ENCODE data around the gene ABHD17A.
"Not testable (repeated sequence)": the region's sequence is repeated elsewhere in the genome, so short reads cannot be mapped to it uniquely, and the experiment has no call there.

ABHD17A gene

GRCh38 chr19:1884719-1885334, 469 bp downstream of the ABHD17A start:
- DNase-seq (ENCODE audit: low read depth, low spot score) = no peak
- Histone ChIP-seq H3K4me1 (ENCODE audit: insufficient read depth, insufficient read length) (peaks cover 21% of the 10 kb centered on the region), H3K9me3 (ENCODE audit: insufficient read depth, low read length) (no peaks in the 10 kb centered on the region), H3K36me3 (ENCODE audit: insufficient read depth, insufficient read length, low read length) (peaks cover 23% of the 10 kb centered on the region), H3K27me3 (ENCODE audit: insufficient read depth, insufficient read length) (no peaks in the 10 kb centered on the region), H3K4me3 (ENCODE audit: insufficient read length, low read depth) (peak overlapping the region; percentile 97), H3K9ac (ENCODE audit: insufficient read length, low read depth) (peak overlapping the region; percentile 99)
- TF ChIP-seq YY1 (IDR thresholded peaks at IDR 0.05; ENCODE audit: insufficient read depth, insufficient read length) (no peak), ZNF274 (IDR thresholded peaks at IDR 0.05; ENCODE audit: low read depth, low read length) (no peak), SUZ12 (IDR thresholded peaks at IDR 0.05; ENCODE audit: extremely low read depth, insufficient read depth, insufficient read length) (no peak)

DNA sequence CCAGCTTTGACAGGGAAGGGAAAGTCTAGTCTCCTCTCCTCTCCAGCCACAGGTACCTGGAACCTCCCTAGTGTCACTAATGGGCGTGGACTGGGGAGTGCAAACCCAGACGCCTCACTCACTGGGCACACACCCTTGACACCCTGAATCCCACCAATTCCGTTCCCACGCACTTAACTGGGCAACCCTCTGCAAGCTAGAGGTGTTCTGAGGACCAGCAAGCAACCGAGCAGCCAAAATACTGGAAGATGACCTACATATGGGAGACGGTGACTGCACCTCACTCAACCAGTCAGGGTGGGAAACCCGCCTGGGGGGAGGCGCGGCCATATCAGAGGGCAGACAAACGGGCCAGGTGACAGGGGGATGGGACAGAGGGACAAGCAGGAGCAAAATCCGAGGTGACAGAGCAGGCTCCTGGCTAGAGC, 991 bp downstream of the ABHD17A start:
- H3K9ac ChIP-seq (ENCODE audit: insufficient read length, low read depth) = peak overlapping the region; percentile 99
- peaks cover 21% of the 10 kb centered on the region for H3K4me1 ChIP-seq (ENCODE audit: insufficient read depth, insufficient read length)
- DNase-seq (ENCODE audit: low read depth, low spot score) = no peak
- no peaks in the 10 kb centered on the region for H3K9me3 ChIP-seq (ENCODE audit: insufficient read depth, low read length)
- peak overlapping the region; percentile 97 for H3K4me3 ChIP-seq (ENCODE audit: insufficient read length, low read depth)
- TF ChIP-seq ZNF274 (IDR thresholded peaks at IDR 0.05; ENCODE audit: low read depth, low read length) (no peak), YY1 (IDR thresholded peaks at IDR 0.05; ENCODE audit: insufficient read depth, insufficient read length) (no peak), SUZ12 (IDR thresholded peaks at IDR 0.05; ENCODE audit: extremely low read depth, insufficient read depth, insufficient read length) (no peak)
- H3K36me3 ChIP-seq (ENCODE audit: insufficient read depth, insufficient read length, low read length) = peaks cover 23% of the 10 kb centered on the region
- H3K27me3 ChIP-seq (ENCODE audit: insufficient read depth, insufficient read length) = no peaks in the 10 kb centered on the region

DNA sequence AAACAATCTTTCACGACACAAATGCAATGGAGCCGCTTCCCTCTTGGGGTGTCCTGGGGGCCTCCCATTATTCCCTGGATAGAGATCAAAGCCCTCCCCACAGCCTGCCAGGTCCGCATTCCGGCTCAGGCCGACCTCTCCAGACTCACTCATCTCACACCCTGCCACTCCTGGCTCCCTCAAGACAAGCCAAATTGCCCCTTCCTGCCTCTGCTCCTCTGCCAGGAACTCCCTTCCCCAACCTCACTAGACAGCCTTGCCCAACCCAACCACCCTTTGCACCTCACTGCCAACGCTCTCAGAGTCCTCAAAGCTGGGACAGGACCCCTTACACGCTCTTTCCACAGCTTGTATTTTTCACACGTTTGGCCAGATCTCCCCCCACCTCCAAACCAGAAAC, 1.5 kb downstream of the ABHD17A start:
- peak overlapping the region; percentile 97 for H3K4me3 ChIP-seq (ENCODE audit: insufficient read length, low read depth)
- TF ChIP-seq ZNF274 (IDR thresholded peaks at IDR 0.05; ENCODE audit: low read depth, low read length) = no peak
- no peak for TF ChIP-seq SUZ12 (IDR thresholded peaks at IDR 0.05; ENCODE audit: extremely low read depth, insufficient read depth, insufficient read length)
- no peak for TF ChIP-seq YY1 (IDR thresholded peaks at IDR 0.05; ENCODE audit: insufficient read depth, insufficient read length)
- H3K9ac ChIP-seq (ENCODE audit: insufficient read length, low read depth) = peak overlapping the region; percentile 99
- H3K27me3 ChIP-seq (ENCODE audit: insufficient read depth, insufficient read length) = no peaks in the 10 kb centered on the region
- H3K4me1 ChIP-seq (ENCODE audit: insufficient read depth, insufficient read length) = peaks cover 21% of the 10 kb centered on the region
- H3K9me3 ChIP-seq (ENCODE audit: insufficient read depth, low read length) = no peaks in the 10 kb centered on the region
- H3K36me3 ChIP-seq (ENCODE audit: insufficient read depth, insufficient read length, low read length) = peaks cover 23% of the 10 kb centered on the region
- no peak for DNase-seq (ENCODE audit: low read depth, low spot score)

- Histone ChIP-seq H3K9me3 (ENCODE audit: insufficient read depth, low read length) (no peaks in the 10 kb centered on the region), H3K9ac (ENCODE audit: insufficient read length, low read depth) (peak overlapping the region; percentile 99), H3K27me3 (ENCODE audit: insufficient read depth, insufficient read length) (no peaks in the 10 kb centered on the region), H3K4me3 (ENCODE audit: insufficient read length, low read depth) (peak overlapping the region; percentile 97), H3K4me1 (ENCODE audit: insufficient read depth, insufficient read length) (peaks cover 18% of the 10 kb centered on the region), H3K36me3 (ENCODE audit: insufficient read depth, insufficient read length, low read length) (peaks cover 23% of the 10 kb centered on the region)
- TF ChIP-seq SUZ12 (IDR thresholded peaks at IDR 0.05; ENCODE audit: extremely low read depth, insufficient read depth, insufficient read length) (no peak), ZNF274 (IDR thresholded peaks at IDR 0.05; ENCODE audit: low read depth, low read length) (no peak), YY1 (IDR thresholded peaks at IDR 0.05; ENCODE audit: insufficient read depth, insufficient read length) (no peak)
- no peak for DNase-seq (ENCODE audit: low read depth, low spot score)
These were observed 2.3 kb downstream of the ABHD17A start for GRCh38 chr19:1882786-1883692.

- Histone ChIP-seq H3K4me3 (ENCODE audit: insufficient read length, low read depth) (no peak overlapping the region), H3K4me1 (ENCODE audit: insufficient read depth, insufficient read length) (peaks cover 15% of the 10 kb centered on the region), H3K9me3 (ENCODE audit: insufficient read depth, low read length) (no peaks in the 10 kb centered on the region), H3K36me3 (ENCODE audit: insufficient read depth, insufficient read length, low read length) (peaks cover 23% of the 10 kb centered on the region), H3K27me3 (ENCODE audit: insufficient read depth, insufficient read length) (no peaks in the 10 kb centered on the region), H3K9ac (ENCODE audit: insufficient read length, low read depth) (peak overlapping the region; percentile 6)
- no peak for DNase-seq (ENCODE audit: low read depth, low spot score)
- TF ChIP-seq SUZ12 (IDR thresholded peaks at IDR 0.05; ENCODE audit: extremely low read depth, insufficient read depth, insufficient read length) (no peak), YY1 (IDR thresholded peaks at IDR 0.05; ENCODE audit: insufficient read depth, insufficient read length) (no peak), ZNF274 (IDR thresholded peaks at IDR 0.05; ENCODE audit: low read depth, low read length) (no peak)
These were observed 3.1 kb downstream of the ABHD17A start for GRCh38 chr19:1882089-1882785.

DNA sequence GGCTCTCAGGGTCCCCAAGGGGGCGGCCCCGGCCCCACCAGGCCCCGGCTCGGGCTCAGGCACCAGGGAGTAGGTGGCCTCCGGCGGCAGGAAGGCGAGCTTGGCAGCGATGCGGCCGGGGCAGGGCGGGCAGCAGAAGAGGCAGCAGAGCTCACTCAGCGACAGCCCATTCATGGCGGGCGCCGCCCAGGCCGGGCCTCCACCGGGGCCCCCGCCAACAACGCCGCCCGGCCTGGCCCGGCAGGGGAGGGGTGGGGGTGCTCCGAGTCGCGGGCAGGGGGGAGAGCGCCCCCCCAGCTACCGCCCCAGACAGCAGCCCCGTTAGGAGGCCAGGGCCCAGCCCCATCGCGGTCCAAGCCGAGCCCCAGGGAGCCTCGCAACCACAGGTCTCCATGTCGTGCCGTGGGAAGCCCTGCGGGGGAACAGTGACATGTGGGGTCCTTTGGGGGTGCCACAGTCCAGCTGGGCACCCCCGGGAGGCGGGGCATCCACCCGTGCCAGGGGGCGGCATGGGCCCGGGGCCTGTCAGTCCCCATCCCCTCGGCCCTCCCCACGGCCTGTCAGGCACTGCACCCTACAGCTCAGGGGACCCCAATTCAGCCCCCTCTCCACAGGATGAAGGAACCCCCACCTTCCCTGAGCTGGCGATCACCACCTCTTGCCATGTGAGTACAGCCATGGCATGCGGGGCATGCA, 3.8 kb downstream of the ABHD17A start:
- not testable (repeated sequence) for H3K9ac ChIP-seq (ENCODE audit: insufficient read length, low read depth); H3K4me3 ChIP-seq (ENCODE audit: insufficient read length, low read depth)
- peaks cover 15% of the 10 kb centered on the region for H3K4me1 ChIP-seq (ENCODE audit: insufficient read depth, insufficient read length)

More for the DNA sequence above, 3.8 kb downstream of the ABHD17A start:
- H3K9me3 ChIP-seq (ENCODE audit: insufficient read depth, low read length); H3K27me3 ChIP-seq (ENCODE audit: insufficient read depth, insufficient read length); DNase-seq (ENCODE audit: low read depth, low spot score): not testable (repeated sequence)
- H3K36me3 ChIP-seq (ENCODE audit: insufficient read depth, insufficient read length, low read length) = peaks cover 23% of the 10 kb centered on the region
